Suppressor macrophage treated with lipopolysaccharide for 1 hour (primary cell): ENCODE results near the gene TMEM44.
"Not testable (repeated sequence)": the region's sequence is repeated elsewhere in the genome, so short reads cannot be mapped to it uniquely, and the experiment has no call there.

ENCODE experiments used
- DNase-seq, 3 donors: peaks; one replicate each; pipeline ENCODE4 v3.0.0-alpha.2; 2020 to 2022

TMEM44 gene

DNA sequence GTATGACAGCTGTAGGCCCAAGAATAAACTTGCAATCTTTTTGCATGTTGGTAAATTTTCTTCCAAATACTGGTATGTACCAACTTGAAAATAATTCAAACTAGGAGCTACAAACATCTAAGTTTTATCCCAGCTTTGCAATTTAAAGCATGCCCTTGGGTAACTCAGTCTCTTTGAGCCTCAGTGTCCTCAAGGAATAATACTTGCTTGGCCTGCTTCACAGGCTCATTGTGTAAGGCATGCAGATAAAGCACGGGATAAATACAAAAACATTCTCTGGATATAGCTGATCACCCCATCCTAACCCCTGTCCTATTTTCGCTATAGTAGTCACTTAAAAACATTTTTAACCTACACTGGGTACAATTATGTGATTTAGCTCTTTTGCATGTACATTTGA is 9.6 kb upstream of the TMEM44 start:
- no peak for DNase-seq

DNA sequence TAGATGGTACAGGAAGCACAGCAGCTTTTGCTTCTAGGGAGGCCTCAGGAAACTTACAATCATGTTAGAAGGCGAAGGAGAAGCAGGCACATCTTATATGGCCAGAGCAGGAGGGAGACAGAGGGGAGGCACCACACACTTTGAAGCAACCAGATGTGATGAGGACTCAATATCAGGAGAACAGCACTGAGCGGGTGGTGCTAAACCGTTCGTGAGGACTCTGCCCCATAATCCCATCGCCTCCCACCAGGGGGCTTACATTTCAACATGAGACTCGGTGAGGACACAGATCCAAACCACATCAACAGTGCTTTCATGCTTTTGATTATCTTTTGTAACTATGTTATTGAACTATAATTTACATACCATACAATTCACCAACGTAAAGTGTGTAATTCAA is 7.6 kb upstream of the TMEM44 start:
- DNase-seq, result peak in 2 of 3 donors; percentile 10 to 28

DNA sequence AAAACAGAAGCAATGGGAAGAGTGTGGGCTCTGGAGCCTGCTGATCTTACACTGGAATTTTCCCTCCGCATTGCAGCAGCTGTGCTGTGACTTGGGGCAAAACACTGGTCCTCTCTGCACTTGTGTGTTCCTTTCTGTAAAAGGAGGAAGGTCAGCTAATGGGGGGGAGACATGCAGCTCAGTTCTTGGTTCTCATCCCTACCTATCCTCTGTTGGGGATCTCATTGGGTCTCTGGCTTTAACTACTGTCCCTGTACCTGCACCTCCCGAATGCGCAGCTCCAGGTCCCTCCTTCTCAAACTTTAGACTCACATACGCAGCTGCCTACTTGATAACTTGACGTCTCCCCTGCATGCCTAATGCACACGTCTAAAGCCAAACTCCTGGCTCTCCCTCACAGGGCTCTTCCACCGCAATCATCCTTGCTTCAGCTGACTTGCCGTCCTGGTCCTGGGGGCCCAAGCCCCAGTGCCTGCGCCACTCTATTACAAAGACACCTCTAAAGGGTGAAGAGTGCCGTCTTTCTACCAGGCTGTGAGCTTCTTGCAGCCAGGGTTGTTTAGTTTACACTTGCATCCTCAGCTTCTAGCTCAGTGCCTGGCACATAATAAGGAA is 5.9 kb upstream of the TMEM44 start:
- no peak for DNase-seq

DNA sequence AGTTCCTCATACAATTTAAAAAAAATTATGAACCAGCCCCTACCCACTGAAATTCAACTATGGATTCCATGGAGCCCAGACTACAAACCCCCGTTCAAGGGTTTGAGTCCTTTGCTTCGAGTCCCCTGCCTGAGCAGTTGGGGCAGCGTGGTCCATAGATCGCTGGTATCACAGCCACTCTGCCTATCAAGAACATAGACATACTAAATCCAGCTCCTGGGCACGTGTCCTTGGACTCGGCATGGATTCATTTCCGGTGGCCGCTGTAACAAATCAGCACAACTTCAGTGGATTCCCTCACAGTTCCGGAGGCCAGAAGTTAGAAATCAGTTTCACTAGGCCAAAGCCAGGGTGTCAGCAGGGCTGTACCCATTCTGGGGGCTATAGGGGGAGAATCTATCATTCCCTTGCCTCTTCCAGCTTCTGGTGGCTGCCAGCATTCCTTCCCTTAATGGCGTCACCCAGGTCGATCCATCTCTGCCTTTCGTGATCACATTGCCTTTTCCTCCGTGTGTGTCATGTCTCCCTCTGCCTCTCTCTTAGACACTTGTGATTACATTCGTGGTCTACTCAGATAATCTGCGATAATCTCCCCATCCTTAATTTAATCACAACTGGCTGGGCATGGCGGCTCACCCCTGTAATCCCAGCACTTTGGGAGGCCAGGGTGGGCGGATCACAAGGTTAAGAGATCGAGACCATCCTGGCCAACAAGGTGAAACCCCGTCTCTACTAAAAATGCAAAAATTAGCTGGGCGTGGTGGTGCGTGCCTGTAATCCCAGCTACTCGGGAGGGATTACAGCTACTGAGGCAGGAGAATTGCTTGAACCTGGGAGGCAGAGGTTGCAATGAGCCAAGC is 4.6 kb upstream of the TMEM44 start:
- DNase-seq, result no peak

DNA sequence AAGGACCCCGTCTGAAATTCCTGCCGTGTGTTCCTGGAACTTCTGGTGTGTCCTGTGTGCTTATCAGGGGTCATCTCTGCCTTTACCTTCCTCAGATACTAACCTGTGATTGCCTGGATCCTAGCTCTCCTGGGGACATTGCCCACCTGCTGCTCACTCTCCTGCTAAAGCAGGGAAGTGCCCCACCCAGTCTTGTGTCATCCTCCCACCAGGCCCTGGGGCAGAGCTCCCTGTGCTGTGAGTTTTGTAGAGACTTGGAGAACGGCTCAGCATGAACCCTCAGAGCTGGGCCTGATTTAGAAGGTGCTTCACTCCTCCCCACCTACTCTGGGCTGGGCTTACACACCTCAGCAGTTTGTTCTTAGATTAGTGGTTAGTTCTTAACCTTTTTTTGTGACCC is 3.8 kb upstream of the TMEM44 start:
- DNase-seq, result no peak

DNA sequence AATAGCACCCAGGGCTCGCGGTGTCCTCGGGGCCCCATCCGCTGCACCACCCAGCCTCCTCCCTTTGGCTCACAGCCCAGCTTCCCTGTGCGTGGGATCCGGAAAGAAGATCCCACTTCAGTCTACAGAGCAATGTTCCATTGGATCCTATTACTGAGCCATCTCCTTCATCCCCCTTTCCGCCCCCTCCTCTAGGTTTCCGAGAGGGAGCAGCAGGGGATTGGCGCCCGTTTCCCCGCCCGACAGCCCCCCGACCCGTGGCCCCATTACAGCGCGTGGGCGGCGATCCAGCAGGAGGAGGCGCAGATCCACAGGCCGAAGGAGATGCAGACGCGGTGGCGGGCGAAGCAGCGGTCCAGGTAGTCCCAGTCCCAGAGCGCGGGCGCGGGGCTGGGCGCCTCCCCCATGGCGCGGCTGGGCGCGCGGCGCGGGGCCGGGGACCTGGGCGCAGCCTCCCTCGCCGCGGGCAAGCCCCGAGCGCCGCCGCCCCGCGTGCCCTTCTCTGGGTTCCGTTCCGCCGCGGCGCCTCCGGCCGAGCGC is 340 bp downstream of the TMEM44 start:
- peak in 2 of 3 donors; percentile 34 to 44 for DNase-seq

DNA sequence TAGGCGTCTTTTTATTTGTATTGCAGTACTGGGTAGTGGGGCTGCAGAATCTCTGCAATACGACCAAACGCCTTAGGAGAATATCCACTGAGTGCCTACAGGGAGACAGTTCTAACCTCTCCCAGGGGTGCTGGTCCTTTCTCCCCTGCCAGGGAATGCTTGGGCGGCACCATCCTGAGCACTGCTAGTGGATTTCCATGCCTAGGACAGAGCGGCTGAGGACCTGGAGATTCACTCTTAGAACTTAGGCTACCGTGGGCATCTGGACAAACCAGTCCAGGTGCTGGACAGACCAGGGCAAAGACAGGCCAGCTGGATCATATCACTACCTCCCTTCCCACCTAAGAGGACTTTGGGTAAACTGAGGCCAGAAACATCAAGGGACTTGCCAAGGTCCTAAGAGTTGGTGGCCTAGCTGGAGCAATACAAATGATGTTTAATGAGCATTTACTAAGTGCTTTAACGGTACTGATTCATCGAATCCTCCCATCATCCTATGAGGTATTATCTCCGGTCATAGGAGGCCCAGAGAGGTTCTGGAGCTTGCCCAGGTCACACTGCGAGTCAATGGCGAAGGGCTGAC is 902 bp downstream of the TMEM44 start:
- DNase-seq, result no peak

DNA sequence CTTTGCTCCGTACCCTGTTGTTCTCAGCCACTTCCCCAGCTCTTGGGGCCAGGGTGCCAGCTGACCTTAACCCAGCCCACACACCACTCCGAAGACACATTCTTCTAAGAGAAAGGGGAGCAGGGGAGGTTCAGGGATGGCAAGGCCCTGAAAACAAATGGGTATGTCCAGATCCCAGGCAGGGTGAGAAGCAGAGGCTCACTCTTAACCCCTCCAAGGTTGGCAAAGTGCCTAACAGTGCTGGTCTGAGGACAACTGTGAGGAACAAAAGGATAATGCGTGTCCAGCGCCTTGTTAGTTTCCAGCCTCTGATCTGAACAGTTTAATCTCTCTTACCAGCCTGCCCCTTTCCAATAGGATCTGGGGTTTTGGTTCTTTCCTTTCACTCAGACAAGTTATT is 1.5 kb downstream of the TMEM44 start:
- DNase-seq, result no peak

DNA sequence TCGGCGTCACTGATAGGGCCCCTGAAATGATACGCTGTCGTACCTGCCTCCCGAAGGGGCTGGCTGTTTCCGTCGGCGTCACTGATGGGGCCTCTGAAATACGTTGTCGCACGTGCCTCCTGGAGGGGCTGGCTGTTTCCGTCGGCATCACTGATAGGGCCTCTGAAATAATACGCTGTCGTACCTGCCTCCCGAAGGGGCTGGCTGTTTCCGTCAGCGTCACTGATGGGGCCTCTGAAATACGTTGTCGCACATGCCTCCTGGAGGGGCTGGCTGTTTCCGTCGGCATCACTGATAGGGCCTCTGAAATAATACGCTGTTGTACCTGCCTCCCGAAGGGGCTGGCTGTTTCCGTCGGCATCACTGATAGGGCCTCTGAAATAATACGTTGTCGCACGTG is 2.5 kb downstream of the TMEM44 start:
- DNase-seq, result not testable (repeated sequence)

DNA sequence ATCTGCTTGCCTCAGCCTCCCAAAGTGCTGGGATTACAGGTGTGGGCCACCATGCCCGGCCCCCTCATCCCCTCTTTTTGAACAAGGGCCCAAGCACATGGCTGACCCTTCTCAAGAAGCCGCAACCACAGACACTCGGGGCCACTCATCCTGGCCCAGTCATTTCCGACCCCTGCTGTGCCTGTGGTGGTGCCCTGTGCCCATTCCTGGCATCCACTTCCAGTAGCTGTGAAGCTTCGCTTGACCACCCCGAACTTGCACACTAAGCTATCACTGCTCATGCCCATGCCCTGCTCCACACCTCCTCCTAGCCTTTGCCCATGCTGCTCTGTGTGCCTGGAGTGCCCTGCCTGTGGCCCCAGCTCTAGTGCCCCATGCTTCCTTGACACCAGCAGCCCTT is 8.3 kb downstream of the TMEM44 start:
- DNase-seq, result no peak

DNA sequence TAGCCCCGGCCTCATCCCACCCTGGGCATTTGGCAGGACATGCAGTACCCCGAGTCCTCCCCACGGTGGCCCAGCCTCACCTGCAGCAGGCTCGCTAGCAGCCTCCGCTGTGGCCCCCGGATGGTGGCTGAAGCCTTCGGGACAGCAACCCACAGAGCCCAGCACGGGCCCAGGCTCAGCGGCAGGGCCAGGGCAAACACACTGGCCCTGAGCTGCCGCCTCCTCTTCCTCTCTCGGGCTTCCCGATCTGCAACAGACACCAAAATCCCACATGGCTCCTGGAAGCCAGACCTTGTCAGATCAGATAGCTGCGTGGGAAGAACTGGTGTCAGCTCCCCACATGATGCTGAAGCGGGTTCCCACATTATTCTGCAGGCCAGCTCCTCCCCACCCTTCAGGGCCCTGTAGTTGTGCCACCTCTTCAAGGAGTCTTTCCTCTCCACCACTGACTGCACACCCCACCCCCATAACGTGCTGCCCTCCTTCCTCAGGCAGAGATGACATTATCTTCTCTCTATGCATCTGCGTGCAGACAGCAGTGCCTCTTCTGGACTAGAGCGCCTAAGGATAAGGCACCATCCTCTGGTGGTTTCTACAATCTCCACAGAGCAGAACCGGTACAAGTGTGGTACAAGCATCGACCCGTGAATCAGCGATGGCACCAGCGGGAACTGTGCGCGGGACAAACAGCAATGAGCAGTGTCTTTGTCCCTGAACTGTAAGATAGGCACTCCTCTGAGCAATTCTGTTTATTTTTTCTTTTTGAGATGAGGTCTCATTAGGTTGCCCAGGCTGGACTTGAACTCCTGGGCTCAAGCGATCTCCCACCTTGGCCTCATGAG is 9.5 kb downstream of the TMEM44 start:
- DNase-seq, result peak; percentile 33 to 53 (median 50)

DNA sequence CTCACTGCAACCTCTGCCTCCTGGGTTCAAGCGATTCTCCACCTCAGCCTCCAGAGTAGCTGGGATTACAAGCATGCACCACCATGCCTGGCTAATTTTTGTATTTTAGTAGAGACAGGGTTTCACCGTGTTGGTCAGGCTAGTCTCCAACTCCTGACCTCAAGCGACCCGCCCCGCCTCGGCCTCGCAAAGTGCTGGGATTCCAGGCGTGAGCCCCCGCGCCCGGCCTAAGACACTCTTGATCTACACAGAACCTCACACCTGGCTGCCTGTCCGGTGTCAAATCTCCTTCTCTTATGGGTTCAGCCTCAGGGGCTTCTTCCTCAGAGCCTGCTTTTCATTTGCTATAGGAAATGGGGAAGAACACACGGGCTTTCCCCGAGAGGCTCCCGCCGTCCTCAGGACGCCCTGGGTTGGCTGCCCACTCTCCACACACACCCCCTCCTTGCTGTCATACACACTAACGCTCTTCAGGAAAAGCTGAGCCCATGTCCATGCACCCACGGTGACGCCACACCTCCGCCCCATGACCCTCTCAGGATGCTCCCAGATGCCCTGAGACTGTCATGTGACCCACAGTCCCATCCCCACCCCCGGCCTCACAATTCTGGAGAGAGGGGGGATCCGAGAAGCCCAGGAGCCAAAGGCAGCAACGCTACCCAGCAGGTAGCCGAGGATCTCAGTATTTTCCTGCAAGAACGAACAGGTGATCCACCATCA is 10.4 kb downstream of the TMEM44 start:
- DNase-seq, result peak; percentile 21 to 48 (median 45)

DNA sequence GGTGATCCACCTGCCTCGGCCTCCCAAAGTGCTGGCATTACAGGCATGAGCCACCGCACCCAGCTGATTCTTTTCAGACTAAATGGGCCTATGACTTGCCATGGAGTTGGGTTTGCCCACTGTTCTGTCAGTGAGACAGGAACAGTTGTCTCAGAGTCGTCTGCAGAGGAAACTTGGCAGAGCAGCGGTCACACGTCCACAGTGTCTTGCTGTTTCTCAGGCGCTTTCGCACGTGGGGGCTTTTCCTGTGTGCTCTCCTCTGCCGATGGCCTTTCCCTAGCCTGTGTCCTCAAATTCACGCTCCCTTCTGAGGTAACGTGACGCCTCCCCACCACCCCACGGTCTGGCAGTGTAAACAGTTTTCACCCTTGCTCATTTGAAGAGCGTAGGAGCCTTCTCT is 11.3 kb downstream of the TMEM44 start:
- DNase-seq, result no peak

DNA sequence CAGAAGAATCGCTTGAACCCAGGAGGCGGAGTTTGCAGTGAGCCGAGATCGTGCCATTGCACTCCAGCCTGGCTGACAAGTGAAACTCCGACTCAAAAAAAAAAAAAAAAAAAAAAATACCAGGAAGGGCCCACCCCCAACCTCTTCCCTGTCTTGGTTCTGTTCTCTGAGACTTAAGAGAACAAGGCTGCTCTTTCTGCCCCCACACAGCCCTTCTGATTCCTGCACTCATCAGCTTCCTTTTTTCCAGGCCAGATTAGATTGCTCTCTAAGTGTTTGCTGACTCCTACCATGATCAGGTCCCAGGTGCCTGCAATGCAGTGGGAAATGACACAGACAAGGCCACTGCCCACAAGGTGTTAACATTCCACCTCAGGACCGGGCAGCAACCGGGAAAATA is 13.0 kb downstream of the TMEM44 start:
- DNase-seq, result peak; percentile 51 to 69 (median 54)

DNA sequence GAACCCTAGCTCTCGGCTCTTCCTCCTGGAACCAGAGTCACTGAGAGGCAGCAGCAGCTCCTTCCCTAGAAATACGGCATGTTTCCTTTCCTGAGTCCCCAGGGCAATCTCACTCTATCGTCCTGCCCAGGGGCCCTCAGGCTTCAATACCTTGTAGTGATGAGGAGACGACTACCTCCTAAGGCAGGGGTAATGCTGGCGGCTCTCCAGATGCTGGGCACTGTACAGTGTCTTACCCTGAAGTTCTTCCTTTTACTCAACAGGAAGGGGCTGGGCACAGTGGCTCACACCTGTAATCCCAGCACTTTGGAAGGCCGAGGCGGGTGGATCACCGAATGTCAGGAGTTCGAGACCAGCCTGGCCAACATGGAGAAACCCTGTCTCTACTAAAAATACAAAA is 13.5 kb downstream of the TMEM44 start:
- no peak for DNase-seq

DNA sequence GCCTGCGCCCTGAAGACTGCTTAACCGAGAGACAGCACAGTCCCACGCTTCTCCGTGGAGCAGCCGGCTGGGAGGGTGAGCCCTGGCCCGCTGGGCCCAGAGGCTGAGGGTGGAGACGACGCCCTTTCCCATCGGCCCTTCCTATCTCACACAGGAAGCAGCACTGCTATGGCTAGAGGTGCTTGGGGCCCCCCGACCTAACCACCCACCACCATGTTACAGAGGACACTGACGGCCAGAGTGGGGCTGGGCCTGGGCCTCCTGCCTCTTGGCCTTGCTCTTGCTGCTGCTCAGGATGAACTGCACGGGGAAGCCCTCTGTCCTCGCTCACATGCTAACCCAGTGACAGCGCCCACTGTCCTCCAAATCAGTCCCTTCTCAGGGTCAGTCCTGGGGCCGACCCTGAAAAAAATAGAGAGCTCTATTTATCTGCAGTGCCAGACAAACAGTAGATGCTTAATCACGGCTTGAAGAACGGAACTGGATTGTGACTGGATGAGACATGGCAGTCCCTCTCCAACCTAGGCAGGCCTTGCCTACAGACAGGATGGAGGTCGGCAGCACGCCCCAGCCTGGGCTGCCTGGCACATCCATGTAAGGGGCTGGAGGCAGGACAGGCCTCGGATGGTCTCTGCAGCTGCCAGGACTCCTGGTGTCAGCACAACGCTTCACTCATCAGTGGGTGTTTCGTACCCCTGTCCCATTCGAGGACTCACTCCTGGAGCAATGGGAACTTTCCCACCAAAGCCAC is 14.2 kb downstream of the TMEM44 start:
- DNase-seq, result no peak

DNA sequence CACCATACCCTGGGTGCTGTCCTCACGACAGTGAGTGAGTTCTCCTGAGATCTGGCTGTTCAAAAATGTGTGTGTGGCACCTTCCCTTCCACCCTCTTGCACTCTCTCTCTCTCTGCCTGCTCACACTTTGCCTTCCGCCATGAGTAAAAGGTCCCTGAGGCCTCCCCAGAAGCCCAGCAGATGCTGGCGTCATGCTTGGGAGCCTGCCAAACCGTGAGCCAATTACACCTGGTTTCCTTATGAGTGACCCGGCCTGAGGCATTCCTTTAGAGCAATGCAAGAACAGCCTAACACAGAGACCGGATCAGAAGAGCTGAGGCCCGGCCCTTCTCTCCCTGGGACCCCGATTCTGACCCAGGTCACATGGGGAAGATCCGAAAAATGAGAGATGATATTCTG is 15.4 kb downstream of the TMEM44 start:
- DNase-seq, result no peak

DNA sequence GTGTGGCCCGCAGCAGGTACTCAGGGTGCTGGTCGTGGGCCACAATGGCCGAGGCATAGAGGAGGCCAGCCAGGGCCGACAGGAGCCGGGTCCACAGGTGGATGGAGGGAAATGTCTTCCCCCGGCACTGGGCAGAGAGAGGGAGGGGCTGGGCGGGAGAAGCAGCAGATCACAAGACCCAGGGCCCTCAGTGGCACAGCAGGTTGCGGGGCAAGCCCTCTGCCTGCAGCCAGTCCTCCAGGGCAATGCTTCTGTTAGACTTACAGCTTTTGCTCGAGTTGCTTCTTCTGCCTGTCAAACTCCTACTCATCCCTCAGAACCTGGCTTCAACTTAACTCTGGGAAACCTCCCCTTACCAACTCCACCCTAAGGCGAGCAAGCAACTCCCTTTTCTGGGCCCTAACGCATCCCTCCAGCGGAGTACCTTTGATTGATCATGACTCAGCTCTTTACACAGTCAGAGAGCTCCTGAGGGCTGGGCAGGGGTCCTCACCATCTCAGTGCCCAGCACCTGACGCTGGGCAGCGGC is 16.0 kb downstream of the TMEM44 start:
- no peak for DNase-seq

DNA sequence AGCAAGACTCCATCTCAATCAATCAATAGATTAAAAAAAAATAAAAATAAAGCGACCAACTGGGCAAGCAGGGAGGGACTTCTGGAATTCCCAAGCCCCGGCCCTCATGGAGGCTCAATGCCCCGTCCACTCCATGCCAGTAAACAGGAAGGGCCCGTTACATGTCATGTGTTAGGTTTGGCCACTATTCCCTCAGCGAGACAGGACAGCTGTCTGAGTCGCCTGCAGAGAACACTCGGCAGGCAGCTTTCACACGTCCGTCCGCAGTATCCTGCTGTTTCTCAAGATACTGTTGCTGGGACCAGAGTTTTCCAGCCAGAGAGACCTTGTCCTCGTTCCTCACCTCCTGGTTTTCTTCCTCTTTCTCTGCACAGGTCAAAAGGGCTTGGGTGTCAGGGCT is 18.0 kb downstream of the TMEM44 start:
- no peak for DNase-seq

DNA sequence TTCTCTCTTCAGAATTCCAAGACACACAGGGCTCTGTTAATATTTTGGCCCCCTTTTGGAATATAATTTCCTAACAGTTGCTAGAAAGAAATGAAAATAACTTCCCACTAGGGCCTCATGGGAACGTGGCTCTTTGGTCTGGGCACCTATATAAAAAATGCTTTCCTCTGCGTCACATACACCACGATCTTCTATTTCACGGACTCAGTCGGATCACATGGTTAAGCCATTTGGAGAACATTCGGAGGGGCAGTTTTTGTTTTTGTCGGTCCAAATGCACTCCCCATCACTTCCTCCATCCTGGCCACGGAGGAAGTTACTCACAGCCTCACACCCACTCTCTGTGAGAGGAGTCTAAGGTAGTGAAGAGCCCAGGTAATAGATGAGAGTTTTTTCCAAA is 21.0 kb downstream of the TMEM44 start:
- DNase-seq, result peak; percentile 21 to 38 (median 34)

DNA sequence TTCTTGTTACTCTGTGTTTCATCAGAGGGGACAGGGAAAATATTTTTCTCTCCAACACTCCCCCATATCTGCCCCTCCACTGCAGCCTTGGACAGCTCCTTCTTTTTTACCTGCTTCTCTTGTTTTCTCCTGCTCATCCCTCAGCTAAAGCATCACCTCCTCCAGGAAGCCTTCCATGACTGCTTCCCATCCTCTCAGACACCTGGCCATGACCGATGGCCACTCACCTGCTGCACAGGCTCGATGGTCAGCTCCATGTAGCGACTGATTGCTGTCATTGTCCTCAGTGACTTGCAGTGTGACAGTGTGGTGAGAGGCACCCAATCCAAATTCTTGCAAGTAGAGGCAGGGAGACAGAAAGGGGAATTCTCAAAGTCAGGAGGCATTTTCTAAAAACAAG is 22.5 kb downstream of the TMEM44 start:
- no peak for DNase-seq
